Neural progenitor cell (in vitro differentiated cells): ENCODE data around the gene PVALEF. TPM values are rescaled to one million over a fixed set of nuclear protein-coding genes. Genes with fewer than 3 reads are reported as not detected.

Experiments used
- DNase-seq: peaks from one replicate; pipeline ENCODE4 v3.0.0-alpha.2; 2016; ENCODE audit warnings: low spot score
- H2AFZ ChIP-seq: fragments of 200-600 bp; sonication (generic); replicated peaks from 2 replicates; pipeline ENCODE4 v1.6.1; 2016; ENCODE audit warnings: antibody characterized with exemption
- H3F3A ChIP-seq: fragments of 200-600 bp; sonication (generic); 2 replicates; pipeline ENCODE4 v1.6.1; 2016; ENCODE audit warnings: antibody characterized with exemption, low read depth
- H3K27ac ChIP-seq: fragments of 200-600 bp; sonication (generic); 2 replicates; pipeline ENCODE4 v1.5.1; 2016; ENCODE audit warnings: mild to moderate bottlenecking
- H3K27me3 ChIP-seq: fragments of 200-600 bp; sonication (generic); 2 replicates; pipeline ENCODE4 v1.6.1; 2016; ENCODE audit warnings: mild to moderate bottlenecking, moderate library complexity
- H3K36me3 ChIP-seq: fragments of 200-600 bp; sonication (generic); 2 replicates; pipeline ENCODE4 v1.5.1; 2016
- H3K4me1 ChIP-seq: fragments of 200-600 bp; sonication (generic); 2 replicates; pipeline ENCODE4 v1.6.1; 2016; ENCODE audit warnings: mixed run types
- H3K4me2 ChIP-seq: fragments of 200-600 bp; sonication (generic); 2 replicates; pipeline ENCODE4 v1.6.1; 2016
- H3K4me3 ChIP-seq: fragments of 200-600 bp; sonication (generic); 2 replicates; pipeline ENCODE4 v1.5.1; 2016
- H3K79me2 ChIP-seq: fragments of 200-600 bp; sonication (generic); 2 replicates; pipeline ENCODE4 v1.6.1; 2016; ENCODE audit warnings: low read depth
- H3K9ac ChIP-seq: fragments of 200-600 bp; sonication (generic); 2 replicates; pipeline ENCODE4 v1.6.1; 2016
- H3K9me3 ChIP-seq: fragments of 200-600 bp; sonication (generic); 2 replicates; pipeline ENCODE4 v1.5.1; 2016; ENCODE audit warnings: low read depth
- H4K20me1 ChIP-seq: fragments of 200-600 bp; sonication (generic); 2 replicates; pipeline ENCODE4 v1.6.1; 2016; ENCODE audit warnings: low read depth
- H3K27ac Mint-ChIP-seq: 3 replicates; pipeline ENCODE4 v1.8.0; 2021; ENCODE audit warnings: mixed read lengths
- H3K27me3 Mint-ChIP-seq: 2 replicates; pipeline ENCODE4 v1.8.0; 2022; ENCODE audit warnings: low read depth, mild to moderate bottlenecking, inconsistent platforms, moderate library complexity, mixed read lengths; ENCODE audit not compliant: insufficient read depth
- H3K36me3 Mint-ChIP-seq: 3 replicates; pipeline ENCODE4 v1.8.0; 2021; ENCODE audit warnings: mixed read lengths
- H3K4me1 Mint-ChIP-seq: 3 replicates; pipeline ENCODE4 v1.8.0; 2021; ENCODE audit warnings: mixed read lengths
- H3K4me3 Mint-ChIP-seq: 3 replicates; pipeline ENCODE4 v1.8.0; 2021; ENCODE audit warnings: mild to moderate bottlenecking, moderate library complexity, mixed read lengths
- H3K9me3 Mint-ChIP-seq: 3 replicates; pipeline ENCODE4 v1.8.0; 2020; ENCODE audit warnings: mixed read lengths
- CTCF ChIP-seq: fragments of 200-600 bp; sonication (generic); IDR thresholded peaks from 2 replicates; pipeline ENCODE4 v1.5.1; 2017; ENCODE audit warnings: antibody characterized with exemption, mild to moderate bottlenecking
- EZH2 ChIP-seq: fragments of 200-600 bp; sonication (generic); IDR thresholded peaks from 2 replicates; pipeline ENCODE4 v1.6.1; 2017; ENCODE audit warnings: antibody characterized with exemption, mild to moderate bottlenecking, moderate library complexity
- EZH2phosphoT487 ChIP-seq: fragments of 200-600 bp; sonication (generic); IDR thresholded peaks from 2 replicates; pipeline ENCODE4 v1.6.1; 2017; ENCODE audit warnings: antibody characterized with exemption
- total RNA-seq: library from RNA; depleted of rRNA; stranded (reverse); fragments of >200 nt; gene quantifications from 2 replicates; pipeline ENCODE4 v1.2.3, GENCODE V29; 2015; ENCODE audit warnings: low replicate concordance

PVALEF gene
- total RNA-seq, 1 donor from 2014 or later, result not detected

DNA sequence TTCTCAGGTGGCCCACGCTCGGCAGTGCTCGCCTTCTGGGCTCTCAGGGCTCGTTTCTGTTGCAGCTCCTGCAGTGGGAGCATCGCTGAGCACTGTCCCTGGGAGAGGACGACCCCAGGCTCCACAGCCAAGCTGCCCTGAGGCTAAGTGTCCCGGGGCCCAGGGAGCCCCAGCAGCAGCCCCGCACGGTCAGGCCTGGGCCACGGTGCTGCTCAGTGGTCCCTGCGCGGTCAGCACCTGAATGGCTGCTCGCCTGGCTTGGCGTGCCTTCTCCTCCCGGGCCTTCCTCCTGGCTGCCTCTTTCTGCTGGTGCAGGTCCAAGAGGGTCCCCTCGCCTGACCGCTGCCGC lies 34.1 kb downstream of the PVALEF start:
- no peaks in the 10 kb centered on the region for H3K36me3 ChIP-seq

GRCh38 chr17:81200201-81200600 lies 34.9 kb downstream of the PVALEF start:
- Histone ChIP-seq H3K79me2 (no peaks in the 10 kb centered on the region), H2AFZ (no peak overlapping the region), H3F3A (no peaks in the 10 kb centered on the region), H3K36me3 (no peaks in the 10 kb centered on the region), H3K27me3 (no peaks in the 10 kb centered on the region), H3K4me1 (no peaks in the 10 kb centered on the region), H3K4me3 (no peak overlapping the region), H3K9me3 (no peaks in the 10 kb centered on the region), H3K27ac (no peak overlapping the region), H4K20me1 (no peaks in the 10 kb centered on the region), H3K9ac (no peak overlapping the region), H3K4me2 (no peak overlapping the region)
- Mint-ChIP-seq H3K27me3 (no peaks in the 10 kb centered on the region), H3K36me3 (peaks cover 7% of the 10 kb centered on the region), H3K27ac (no peak overlapping the region), H3K9me3 (no peaks in the 10 kb centered on the region), H3K4me3 (no peak overlapping the region), H3K4me1 (peaks cover 2% of the 10 kb centered on the region)
- no peak for DNase-seq
- no peak for TF ChIP-seq CTCF
- no peak for TF ChIP-seq EZH2
- TF ChIP-seq EZH2phosphoT487, result no peak

More for the DNA sequence above, 34.1 kb downstream of the PVALEF start:
- H3K36me3 Mint-ChIP-seq, result peaks cover 6% of the 10 kb centered on the region
- H3K4me1 ChIP-seq, result no peaks in the 10 kb centered on the region
- no peaks in the 10 kb centered on the region for H3F3A ChIP-seq
- no peaks in the 10 kb centered on the region for H3K79me2 ChIP-seq
- peaks cover 2% of the 10 kb centered on the region for H3K4me1 Mint-ChIP-seq
- H3K27ac Mint-ChIP-seq, result no peak overlapping the region
- H3K4me2 ChIP-seq, result no peak overlapping the region
- H3K9me3 Mint-ChIP-seq, result no peaks in the 10 kb centered on the region
- no peak overlapping the region for H3K9ac ChIP-seq
- no peak overlapping the region for H3K27ac ChIP-seq
- no peaks in the 10 kb centered on the region for H3K27me3 Mint-ChIP-seq
- no peak overlapping the region for H2AFZ ChIP-seq
- H3K9me3 ChIP-seq, result no peaks in the 10 kb centered on the region
- no peak for DNase-seq
- no peak for TF ChIP-seq EZH2
- no peak for TF ChIP-seq EZH2phosphoT487
- no peak for TF ChIP-seq CTCF
- H4K20me1 ChIP-seq, result no peaks in the 10 kb centered on the region
- H3K27me3 ChIP-seq, result no peaks in the 10 kb centered on the region
- H3K4me3 Mint-ChIP-seq, result no peak overlapping the region
- no peak overlapping the region for H3K4me3 ChIP-seq

DNA sequence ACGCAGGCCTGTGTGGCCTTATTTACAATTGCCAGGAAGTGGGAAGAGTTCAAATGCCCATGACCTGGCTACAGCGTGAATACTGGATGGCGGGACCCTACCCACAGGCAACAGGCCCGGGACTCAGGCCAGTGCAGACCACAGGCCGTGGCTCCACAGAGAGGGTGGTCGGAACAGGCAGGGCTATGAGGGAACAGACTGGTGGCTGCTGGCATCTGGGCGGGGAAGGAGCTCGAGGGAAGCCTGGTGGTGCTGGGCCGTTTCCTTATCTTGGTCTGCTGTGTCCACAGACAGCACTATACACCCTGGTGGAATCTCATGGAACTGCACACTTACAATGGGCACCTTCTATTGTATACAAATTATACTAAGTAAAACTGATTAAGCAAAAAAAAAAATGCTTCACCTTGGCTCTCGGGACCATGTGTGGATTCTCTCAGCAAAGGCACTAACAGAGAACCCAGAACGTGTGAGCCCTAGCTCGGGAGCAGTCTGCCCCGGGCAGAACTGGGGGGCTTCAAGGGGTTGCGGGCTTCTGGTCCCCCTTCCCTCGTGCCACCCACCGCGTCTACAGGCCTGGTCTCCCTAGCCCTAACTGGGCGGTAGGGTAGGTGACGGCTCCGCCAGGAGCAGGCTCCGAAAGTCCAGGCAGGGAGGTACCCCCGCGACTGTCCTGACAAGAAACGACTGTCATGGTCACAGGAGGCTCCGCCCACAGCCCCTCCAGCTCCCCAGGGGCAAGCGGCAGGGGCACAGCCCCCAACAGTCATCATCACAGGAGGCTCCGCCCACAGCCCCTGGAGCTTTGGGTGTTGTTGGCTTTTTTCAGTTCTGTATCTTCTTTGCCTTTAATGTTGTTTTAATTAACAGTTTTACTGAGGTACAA lies 35.6 kb downstream of the PVALEF start:
- Histone ChIP-seq H3K4me1 (no peaks in the 10 kb centered on the region), H4K20me1 (no peaks in the 10 kb centered on the region), H2AFZ (no peak overlapping the region), H3K4me2 (no peak overlapping the region), H3K27me3 (no peaks in the 10 kb centered on the region), H3K9me3 (no peaks in the 10 kb centered on the region), H3K4me3 (no peak overlapping the region), H3K79me2 (no peaks in the 10 kb centered on the region), H3K36me3 (no peaks in the 10 kb centered on the region), H3K9ac (no peak overlapping the region), H3K27ac (no peak overlapping the region), H3F3A (no peaks in the 10 kb centered on the region)
- peak; percentile 62 for DNase-seq
- no peak overlapping the region for H3K4me3 Mint-ChIP-seq
- H3K27ac Mint-ChIP-seq, result no peak overlapping the region
- H3K36me3 Mint-ChIP-seq, result peaks cover 7% of the 10 kb centered on the region
- TF ChIP-seq CTCF (peak; percentile 51), EZH2phosphoT487 (no peak)
- H3K4me1 Mint-ChIP-seq, result peaks cover 2% of the 10 kb centered on the region
- H3K9me3 Mint-ChIP-seq, result no peaks in the 10 kb centered on the region
- no peaks in the 10 kb centered on the region for H3K27me3 Mint-ChIP-seq
